AG09309 (cell line): ENCODE results near the gene SPPL2A.

Experiments
- DNase-seq: peaks from one replicate; pipeline ENCODE4 v3.0.0-alpha.2; 2010; ENCODE audit warnings: low read depth
- H3K4me3 ChIP-seq: 2 replicates; pipeline ENCODE4 v1.5.1; 2011; ENCODE audit warnings: mild to moderate bottlenecking, low read depth, low read length, moderate library complexity; ENCODE audit not compliant: control insufficient read depth
- TF ChIP-seq, protein P1 (sequence below): IDR thresholded peaks from 2 replicates; pipeline ENCODE4 v1.5.1; 2011; ENCODE audit warnings: mild to moderate bottlenecking, low read depth, low read length, inconsistent platforms; ENCODE audit not compliant: insufficient read depth, control insufficient read depth; ENCODE audit errors: missing control alignments

Gene SPPL2A

GRCh38 chr15:50751394-50751793 lies 14.1 kb downstream of the SPPL2A start:
- DNase-seq, result no peak
- no peak overlapping the region for H3K4me3 ChIP-seq
- TF ChIP-seq, protein P1, sequence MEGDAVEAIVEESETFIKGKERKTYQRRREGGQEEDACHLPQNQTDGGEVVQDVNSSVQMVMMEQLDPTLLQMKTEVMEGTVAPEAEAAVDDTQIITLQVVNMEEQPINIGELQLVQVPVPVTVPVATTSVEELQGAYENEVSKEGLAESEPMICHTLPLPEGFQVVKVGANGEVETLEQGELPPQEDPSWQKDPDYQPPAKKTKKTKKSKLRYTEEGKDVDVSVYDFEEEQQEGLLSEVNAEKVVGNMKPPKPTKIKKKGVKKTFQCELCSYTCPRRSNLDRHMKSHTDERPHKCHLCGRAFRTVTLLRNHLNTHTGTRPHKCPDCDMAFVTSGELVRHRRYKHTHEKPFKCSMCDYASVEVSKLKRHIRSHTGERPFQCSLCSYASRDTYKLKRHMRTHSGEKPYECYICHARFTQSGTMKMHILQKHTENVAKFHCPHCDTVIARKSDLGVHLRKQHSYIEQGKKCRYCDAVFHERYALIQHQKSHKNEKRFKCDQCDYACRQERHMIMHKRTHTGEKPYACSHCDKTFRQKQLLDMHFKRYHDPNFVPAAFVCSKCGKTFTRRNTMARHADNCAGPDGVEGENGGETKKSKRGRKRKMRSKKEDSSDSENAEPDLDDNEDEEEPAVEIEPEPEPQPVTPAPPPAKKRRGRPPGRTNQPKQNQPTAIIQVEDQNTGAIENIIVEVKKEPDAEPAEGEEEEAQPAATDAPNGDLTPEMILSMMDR, result no peak

DNA sequence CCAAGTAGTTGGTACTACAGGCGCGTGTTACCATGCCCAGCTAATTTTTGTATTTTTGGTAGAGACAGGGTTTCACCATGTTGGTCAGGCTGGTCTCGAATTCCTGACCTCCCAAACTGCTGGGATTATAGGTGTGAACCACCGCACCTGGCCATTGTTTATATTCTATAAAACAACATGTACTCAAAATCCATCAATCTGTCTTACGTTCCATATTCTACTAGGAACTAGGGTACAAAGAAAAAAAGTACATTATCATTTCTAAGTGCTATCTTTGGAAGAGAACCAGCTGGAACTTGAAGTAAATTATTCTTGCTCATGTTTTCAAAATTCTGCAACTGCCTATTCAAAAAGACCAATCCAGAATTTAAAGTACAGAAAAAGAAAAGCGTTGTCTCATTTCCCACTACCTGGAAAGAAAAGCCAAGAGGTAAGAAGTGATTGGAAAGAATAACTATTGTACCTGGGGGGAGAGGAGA lies 15.2 kb downstream of the SPPL2A start:
- H3K4me3 ChIP-seq, result no peak overlapping the region
- TF ChIP-seq, protein P1, result no peak
- DNase-seq, result no peak

GRCh38 chr15:50747523-50747922 lies 18.0 kb downstream of the SPPL2A start:
- TF ChIP-seq, protein P1, result no peak
- H3K4me3 ChIP-seq, result no peak overlapping the region

DNA sequence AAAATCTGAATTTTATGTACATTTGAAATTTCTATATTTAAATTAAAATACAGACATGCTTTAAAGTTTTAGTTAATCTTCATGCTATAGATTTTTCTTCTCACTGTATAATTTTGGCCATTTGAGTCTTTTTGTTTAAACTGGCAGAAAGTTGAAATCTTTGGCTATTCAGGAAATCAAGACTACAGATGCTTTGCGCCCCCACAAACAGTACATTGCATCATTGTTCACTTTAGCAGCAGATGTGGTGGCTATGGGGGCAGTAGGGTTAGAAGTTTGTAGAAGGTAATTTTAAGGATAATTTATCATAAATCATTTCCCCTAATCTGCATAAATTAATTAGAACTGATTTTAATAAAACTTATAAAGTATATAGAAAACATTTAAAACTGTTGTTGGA lies 20.9 kb downstream of the SPPL2A start:
- TF ChIP-seq, protein P1, result no peak
- no peak overlapping the region for H3K4me3 ChIP-seq
- DNase-seq, result no peak

More at GRCh38 chr15:50747523-50747922, 18.0 kb downstream of the SPPL2A start:
- DNase-seq, result no peak

DNA sequence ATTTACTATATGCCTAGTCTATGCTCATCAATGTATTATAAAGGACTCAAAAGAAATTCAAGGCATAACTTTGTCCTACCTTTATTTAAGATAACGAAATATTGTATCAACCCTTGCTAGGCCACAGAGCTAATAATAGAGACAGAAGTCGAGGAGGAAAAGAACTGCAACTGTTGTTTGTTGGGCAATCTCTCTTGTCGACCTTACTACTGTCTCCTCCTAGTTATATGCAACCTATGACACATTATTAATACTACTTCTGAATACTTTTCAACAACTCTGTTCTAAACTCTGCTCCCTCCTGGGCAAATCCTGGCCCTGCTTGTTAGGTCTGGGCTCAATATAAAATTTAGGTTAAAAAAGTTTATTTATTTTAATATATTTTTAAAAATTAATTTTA lies 24.6 kb downstream of the SPPL2A start:
- H3K4me3 ChIP-seq, result no peak overlapping the region
- no peak for DNase-seq
- TF ChIP-seq, protein P1, result no peak

DNA sequence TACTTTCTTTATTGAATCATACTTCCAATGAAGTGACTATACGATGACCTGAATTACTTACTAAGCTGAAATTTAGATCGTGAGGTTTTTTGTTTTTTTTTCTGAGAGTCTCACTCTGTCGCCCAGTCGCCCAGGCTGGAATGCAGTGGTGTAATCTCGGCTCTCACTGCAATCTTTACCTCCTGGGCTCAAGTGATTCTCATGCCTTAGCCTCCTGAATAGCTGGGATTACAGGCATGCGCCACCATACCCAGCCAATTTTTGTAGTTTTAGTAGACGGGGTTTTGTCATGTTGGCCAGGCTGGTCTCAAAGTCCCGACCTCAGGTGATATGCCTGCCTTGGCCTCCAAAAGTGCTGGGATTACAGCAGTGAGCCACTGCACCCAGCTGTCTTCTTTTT lies 28.7 kb downstream of the SPPL2A start:
- H3K4me3 ChIP-seq, result no peak overlapping the region

More for the DNA sequence above, 28.7 kb downstream of the SPPL2A start:
- DNase-seq, result no peak
- TF ChIP-seq, protein P1, result no peak
